Parathyroid adenoma (tissue), 2 donors: ENCODE data around the gene RAD9A.
A peak's percentile ranks its signal among the peaks of the same experiment; 100 is the strongest.
"Not testable (repeated sequence)": the region's sequence is repeated elsewhere in the genome, so short reads cannot be mapped to it uniquely, and the experiment has no call there.

Experiments
- H2AFZ ChIP-seq: fragments of 300-600 bp; sonication (generic); one replicate; pipeline ENCODE4 v1.7.0; 2017; ENCODE audit warnings: antibody characterized with exemption, mild to moderate bottlenecking
- H3K27ac ChIP-seq: fragments of 300-600 bp; sonication (generic); one replicate; pipeline ENCODE4 v1.7.0; 2017
- H3K27me3 ChIP-seq: fragments of 300-600 bp; sonication (generic); one replicate; pipeline ENCODE4 v1.7.0; 2017; ENCODE audit warnings: low read length; ENCODE audit not compliant: control insufficient read depth, insufficient read depth
- H3K36me3 ChIP-seq: fragments of 300-600 bp; sonication (generic); one replicate; pipeline ENCODE4 v1.7.0; 2017; ENCODE audit warnings: low read length; ENCODE audit not compliant: control insufficient read depth, insufficient read depth
- H3K4me1 ChIP-seq: fragments of 300-600 bp; sonication (generic); one replicate; pipeline ENCODE4 v1.7.0; 2017; ENCODE audit warnings: control low read depth
- H3K4me2 ChIP-seq: fragments of 300-600 bp; sonication (generic); one replicate; pipeline ENCODE4 v1.7.0; 2017; ENCODE audit warnings: low read length
- H3K4me3 ChIP-seq: fragments of 300-600 bp; sonication (generic); one replicate; pipeline ENCODE4 v1.7.0; 2017; ENCODE audit warnings: low read depth, low read length
- H3K79me2 ChIP-seq: fragments of 300-600 bp; sonication (generic); one replicate; pipeline ENCODE4 v1.7.0; 2017; ENCODE audit warnings: control low read depth
- H3K9ac ChIP-seq: fragments of 300-600 bp; sonication (generic); one replicate; pipeline ENCODE4 v1.7.0; 2017; ENCODE audit warnings: mild to moderate bottlenecking
- H3K9me3 ChIP-seq: fragments of 300-600 bp; sonication (generic); one replicate; pipeline ENCODE4 v1.7.0; 2017; ENCODE audit warnings: low read length; ENCODE audit not compliant: control insufficient read depth
- TF ChIP-seq, protein P1 (sequence below): fragments of 300-600 bp; sonication (generic); IDR thresholded peaks from one replicate; pipeline ENCODE4 v1.7.0; 2017; ENCODE audit warnings: antibody characterized with exemption, mild to moderate bottlenecking
- donor health status: primary hyperparathyroidism.

Gene RAD9A

GRCh38 chr11:67423891-67424613 lies 32.3 kb downstream of the RAD9A start:
- TF ChIP-seq, protein P1, sequence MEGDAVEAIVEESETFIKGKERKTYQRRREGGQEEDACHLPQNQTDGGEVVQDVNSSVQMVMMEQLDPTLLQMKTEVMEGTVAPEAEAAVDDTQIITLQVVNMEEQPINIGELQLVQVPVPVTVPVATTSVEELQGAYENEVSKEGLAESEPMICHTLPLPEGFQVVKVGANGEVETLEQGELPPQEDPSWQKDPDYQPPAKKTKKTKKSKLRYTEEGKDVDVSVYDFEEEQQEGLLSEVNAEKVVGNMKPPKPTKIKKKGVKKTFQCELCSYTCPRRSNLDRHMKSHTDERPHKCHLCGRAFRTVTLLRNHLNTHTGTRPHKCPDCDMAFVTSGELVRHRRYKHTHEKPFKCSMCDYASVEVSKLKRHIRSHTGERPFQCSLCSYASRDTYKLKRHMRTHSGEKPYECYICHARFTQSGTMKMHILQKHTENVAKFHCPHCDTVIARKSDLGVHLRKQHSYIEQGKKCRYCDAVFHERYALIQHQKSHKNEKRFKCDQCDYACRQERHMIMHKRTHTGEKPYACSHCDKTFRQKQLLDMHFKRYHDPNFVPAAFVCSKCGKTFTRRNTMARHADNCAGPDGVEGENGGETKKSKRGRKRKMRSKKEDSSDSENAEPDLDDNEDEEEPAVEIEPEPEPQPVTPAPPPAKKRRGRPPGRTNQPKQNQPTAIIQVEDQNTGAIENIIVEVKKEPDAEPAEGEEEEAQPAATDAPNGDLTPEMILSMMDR, result no peak
- Histone ChIP-seq H3K36me3 (no peaks in the 10 kb centered on the region), H3K9me3 (no peaks in the 10 kb centered on the region), H3K4me1 (peaks cover 12% of the 10 kb centered on the region), H3K4me3 (no peak overlapping the region), H3K9ac (no peak overlapping the region), H3K79me2 (peaks cover 2% of the 10 kb centered on the region), H3K4me2 (no peak overlapping the region), H3K27me3 (no peaks in the 10 kb centered on the region), H3K27ac (no peak overlapping the region), H2AFZ (no peak overlapping the region)

- not testable (repeated sequence) for H3K9ac ChIP-seq, H3K4me1 ChIP-seq, H3K9me3 ChIP-seq, H3K27ac ChIP-seq, H3K36me3 ChIP-seq, H3K27me3 ChIP-seq, H3K79me2 ChIP-seq
- Histone ChIP-seq H2AFZ (peak overlapping the region; percentile 92), H3K4me3 (peak overlapping the region; percentile 64), H3K4me2 (peak overlapping the region; percentile 79)
These were observed 35.6 kb downstream of the RAD9A start for GRCh38 chr11:67427364-67427859.

DNA sequence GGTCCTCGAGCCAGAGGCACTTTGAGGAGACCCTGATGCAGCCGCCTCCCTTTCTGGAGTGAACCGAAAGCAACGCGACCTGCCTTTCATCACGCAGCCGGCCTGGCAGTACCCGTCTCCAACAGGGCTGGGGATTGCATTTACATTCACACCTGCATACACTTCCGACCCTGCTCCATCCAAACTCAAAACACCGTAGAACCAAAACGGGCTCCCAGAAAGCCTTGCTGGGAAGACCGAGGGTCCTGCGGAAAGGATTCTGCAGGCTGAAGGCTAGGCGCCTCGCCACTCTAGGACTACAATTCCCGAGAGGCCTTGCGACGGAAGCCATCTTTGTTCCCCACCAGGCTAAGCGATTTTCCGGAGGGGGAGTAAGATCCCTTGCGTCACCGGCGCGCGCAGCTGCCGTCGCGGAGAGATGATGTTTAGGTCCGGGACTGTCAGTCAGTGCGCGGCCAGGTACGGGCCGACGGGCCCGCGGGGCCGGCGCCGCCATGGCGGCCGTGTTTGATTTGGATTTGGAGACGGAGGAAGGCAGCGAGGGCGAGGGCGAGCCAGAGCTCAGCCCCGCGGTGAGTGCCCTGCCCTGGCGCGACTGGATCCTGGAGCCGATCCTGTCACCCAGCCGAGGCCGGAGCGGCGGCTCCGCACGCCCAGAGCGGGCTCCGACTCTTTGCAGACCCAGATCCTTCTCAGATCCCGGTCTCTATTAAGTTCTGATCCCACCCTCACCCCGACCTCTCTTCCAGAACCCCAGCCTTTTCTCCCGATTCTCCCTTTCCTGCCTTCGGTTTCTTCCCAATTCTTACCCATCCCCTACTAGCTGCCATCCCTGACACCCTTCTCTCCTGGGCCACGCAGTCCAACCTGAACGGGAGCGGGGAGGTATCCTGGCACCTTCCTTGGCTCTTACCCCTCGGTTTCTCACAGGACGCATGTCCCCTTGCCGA lies 36.5 kb downstream of the RAD9A start, which contains the start of gene RPS6KB2:
Gene RPS6KB2 (plus strand): TSS at position 443 of the 950 bp plus-strand sequence. CDS start 52 bp downstream, at position 495.
- Histone ChIP-seq H3K27me3 (no peaks in the 10 kb centered on the region), H3K27ac (peak within 1 kb of the TSS; percentile 71)

DNA sequence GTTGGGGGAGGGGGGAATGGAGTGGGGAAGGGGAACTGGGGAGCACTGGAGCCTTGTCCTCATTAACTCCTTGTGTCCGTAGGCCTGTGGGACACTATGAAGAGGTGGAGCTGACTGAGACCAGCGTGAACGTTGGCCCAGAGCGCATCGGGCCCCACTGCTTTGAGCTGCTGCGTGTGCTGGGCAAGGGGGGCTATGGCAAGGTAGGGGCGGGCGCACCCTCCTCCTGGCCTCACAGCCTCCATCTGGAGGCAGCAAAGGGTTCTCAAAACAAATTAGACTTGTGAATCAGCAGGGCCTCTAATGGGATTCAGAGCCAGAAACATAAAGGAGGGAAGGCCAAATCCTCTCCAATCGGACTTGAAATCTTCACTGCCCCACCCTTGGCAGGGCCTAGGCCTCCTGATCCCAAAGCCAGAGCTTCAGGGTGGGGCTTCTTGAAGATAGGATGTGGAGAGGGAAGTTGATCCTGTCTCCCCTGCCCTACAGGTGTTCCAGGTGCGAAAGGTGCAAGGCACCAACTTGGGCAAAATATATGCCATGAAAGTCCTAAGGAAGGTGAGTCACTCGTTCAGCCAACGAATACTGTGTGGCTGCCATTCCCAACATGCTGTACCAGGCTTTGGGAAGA lies 37.4 kb downstream of the RAD9A start:
- H3K4me1 ChIP-seq, result no peaks in the 10 kb centered on the region
- no peaks in the 10 kb centered on the region for H3K36me3 ChIP-seq
- peak overlapping the region; percentile 64 for H3K4me3 ChIP-seq
- TF ChIP-seq, protein P1, result no peak
- peaks cover 10% of the 10 kb centered on the region for H3K79me2 ChIP-seq
- peak overlapping the region; percentile 59 for H3K9ac ChIP-seq
- H3K27ac ChIP-seq, result peak overlapping the region; percentile 71
- H3K9me3 ChIP-seq, result no peaks in the 10 kb centered on the region
- H2AFZ ChIP-seq, result no peak overlapping the region
- H3K4me2 ChIP-seq, result peak overlapping the region; percentile 94
- no peaks in the 10 kb centered on the region for H3K27me3 ChIP-seq

More for the DNA sequence above, 36.5 kb downstream of the RAD9A start, which contains the start of gene RPS6KB2:
- H3K79me2 ChIP-seq, result peaks cover 10% of the 10 kb centered on the region
- no peaks in the 10 kb centered on the region for H3K36me3 ChIP-seq
- TF ChIP-seq, protein P1, result no peak
- H3K4me1 ChIP-seq, result no peaks in the 10 kb centered on the region
- H3K4me3 ChIP-seq, result peak within 1 kb of the TSS; percentile 64
- peak within 1 kb of the TSS; percentile 92 for H2AFZ ChIP-seq
- peak within 1 kb of the TSS; percentile 94 for H3K4me2 ChIP-seq
- peak within 1 kb of the TSS; percentile 59 for H3K9ac ChIP-seq
- H3K9me3 ChIP-seq, result no peaks in the 10 kb centered on the region
